Lower leg skin (tissue), 3 donors: ENCODE results near the gene SLAIN2.

Source experiments
- CTCF ChIP-seq, 3 donors: fragments of 450-650 bp; IDR thresholded peaks; one replicate each; pipeline ENCODE4 v1.5.1; 2016; ENCODE audit warnings: antibody characterized with exemption in 3 of 3, mild to moderate bottlenecking in 3 of 3, moderate library complexity in 2 of 3
- POLR2A ChIP-seq, 2 donors: fragments of 450-650 bp; IDR thresholded peaks; one replicate each; pipeline ENCODE4 v1.6.1; 2016 to 2017; ENCODE audit warnings: antibody characterized with exemption in 2 of 2, mild to moderate bottlenecking in 1 of 2, moderate library complexity in 1 of 2

GRCh38 chr4:48445704-48446103 lies 104.4 kb downstream of the SLAIN2 start:
- TF ChIP-seq CTCF (IDR thresholded peaks at IDR 0.05) (no peak), POLR2A (IDR thresholded peaks at IDR 0.05) (no peak)
